Glutamatergic neuron (in vitro differentiated cells): ENCODE data around the gene POU3F1. TPM values are rescaled to one million over a fixed set of nuclear protein-coding genes. Genes with fewer than 3 reads are reported as not detected.

ENCODE experiments used
- DNase-seq: peaks from one replicate; pipeline ENCODE4 v3.0.0; 2022
- H3K27ac Mint-ChIP-seq: one replicate; pipeline ENCODE4 v1.8.0; 2020; ENCODE audit warnings: mild to moderate bottlenecking, mixed read lengths, inconsistent platforms; ENCODE audit not compliant: unreplicated experiment
- H3K27me3 Mint-ChIP-seq: one replicate; pipeline ENCODE4 v1.8.0; 2020; ENCODE audit warnings: mild to moderate bottlenecking, moderate library complexity, mixed read lengths, inconsistent platforms; ENCODE audit not compliant: unreplicated experiment
- H3K36me3 Mint-ChIP-seq: one replicate; pipeline ENCODE4 v1.8.0; 2020; ENCODE audit warnings: mild to moderate bottlenecking, mixed read lengths, inconsistent platforms; ENCODE audit not compliant: unreplicated experiment
- H3K4me1 Mint-ChIP-seq: one replicate; pipeline ENCODE4 v1.8.0; 2020; ENCODE audit warnings: mild to moderate bottlenecking, low read depth, mixed read lengths, inconsistent platforms; ENCODE audit not compliant: unreplicated experiment
- H3K4me3 Mint-ChIP-seq: one replicate; pipeline ENCODE4 v1.8.0; 2020; ENCODE audit warnings: mild to moderate bottlenecking, mixed read lengths, inconsistent platforms; ENCODE audit not compliant: unreplicated experiment
- H3K9me3 Mint-ChIP-seq: one replicate; pipeline ENCODE4 v1.8.0; 2020; ENCODE audit warnings: mild to moderate bottlenecking, moderate library complexity, mixed read lengths, inconsistent platforms; ENCODE audit not compliant: unreplicated experiment
- total RNA-seq: library from RNA; stranded (reverse); fragmentation: NEBNext Ultra II Directional; extraction: Animal tissue kit (Norgen Biotek cat#: 25700); gene quantifications from one replicate; pipeline ENCODE4 v1.2.1, GENCODE V29; 2021; ENCODE audit not compliant: unreplicated experiment
- TF ChIP-seq, protein P1 (sequence below): fragments of 200-600 bp; sonication (generic); IDR thresholded peaks from one replicate; pipeline ENCODE4 v1.5.0; 2021; ENCODE audit not compliant: partially characterized antibody, unreplicated experiment

Gene POU3F1
- total RNA-seq, 1 donor from 2014 or later, result 9.3 TPM

DNA sequence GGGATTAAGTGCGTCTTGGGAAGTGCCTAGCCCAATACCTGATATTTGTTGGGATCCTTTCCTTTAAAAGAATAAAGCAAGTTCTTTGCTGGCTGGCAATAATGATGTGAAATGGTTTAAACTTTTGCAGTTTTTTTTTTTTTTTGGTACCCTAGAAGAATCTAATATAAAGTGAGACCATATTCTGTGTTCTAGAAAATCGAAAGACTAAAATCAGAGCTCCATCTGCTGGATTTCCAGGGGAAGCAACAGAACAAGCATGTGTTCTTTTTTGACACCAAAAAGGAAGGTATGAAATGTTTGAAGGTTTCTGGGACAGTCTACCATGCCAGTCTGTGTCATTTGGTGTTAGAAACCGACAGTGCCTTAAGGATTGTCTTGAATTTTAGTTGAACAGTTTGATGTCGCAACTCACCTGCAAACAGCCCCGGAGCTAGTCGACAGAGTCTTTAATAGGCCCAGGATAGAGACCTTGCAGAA lies 27.7 kb downstream of the POU3F1 start:
- Mint-ChIP-seq H3K36me3 (no peaks in the 10 kb centered on the region), H3K9me3 (peaks cover 3% of the 10 kb centered on the region), H3K27ac (no peak overlapping the region), H3K27me3 (no peaks in the 10 kb centered on the region), H3K4me3 (no peak overlapping the region), H3K4me1 (peaks cover 2% of the 10 kb centered on the region)
- TF ChIP-seq, protein P1, sequence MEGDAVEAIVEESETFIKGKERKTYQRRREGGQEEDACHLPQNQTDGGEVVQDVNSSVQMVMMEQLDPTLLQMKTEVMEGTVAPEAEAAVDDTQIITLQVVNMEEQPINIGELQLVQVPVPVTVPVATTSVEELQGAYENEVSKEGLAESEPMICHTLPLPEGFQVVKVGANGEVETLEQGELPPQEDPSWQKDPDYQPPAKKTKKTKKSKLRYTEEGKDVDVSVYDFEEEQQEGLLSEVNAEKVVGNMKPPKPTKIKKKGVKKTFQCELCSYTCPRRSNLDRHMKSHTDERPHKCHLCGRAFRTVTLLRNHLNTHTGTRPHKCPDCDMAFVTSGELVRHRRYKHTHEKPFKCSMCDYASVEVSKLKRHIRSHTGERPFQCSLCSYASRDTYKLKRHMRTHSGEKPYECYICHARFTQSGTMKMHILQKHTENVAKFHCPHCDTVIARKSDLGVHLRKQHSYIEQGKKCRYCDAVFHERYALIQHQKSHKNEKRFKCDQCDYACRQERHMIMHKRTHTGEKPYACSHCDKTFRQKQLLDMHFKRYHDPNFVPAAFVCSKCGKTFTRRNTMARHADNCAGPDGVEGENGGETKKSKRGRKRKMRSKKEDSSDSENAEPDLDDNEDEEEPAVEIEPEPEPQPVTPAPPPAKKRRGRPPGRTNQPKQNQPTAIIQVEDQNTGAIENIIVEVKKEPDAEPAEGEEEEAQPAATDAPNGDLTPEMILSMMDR, result peak; percentile 41
- no peak for DNase-seq

DNA sequence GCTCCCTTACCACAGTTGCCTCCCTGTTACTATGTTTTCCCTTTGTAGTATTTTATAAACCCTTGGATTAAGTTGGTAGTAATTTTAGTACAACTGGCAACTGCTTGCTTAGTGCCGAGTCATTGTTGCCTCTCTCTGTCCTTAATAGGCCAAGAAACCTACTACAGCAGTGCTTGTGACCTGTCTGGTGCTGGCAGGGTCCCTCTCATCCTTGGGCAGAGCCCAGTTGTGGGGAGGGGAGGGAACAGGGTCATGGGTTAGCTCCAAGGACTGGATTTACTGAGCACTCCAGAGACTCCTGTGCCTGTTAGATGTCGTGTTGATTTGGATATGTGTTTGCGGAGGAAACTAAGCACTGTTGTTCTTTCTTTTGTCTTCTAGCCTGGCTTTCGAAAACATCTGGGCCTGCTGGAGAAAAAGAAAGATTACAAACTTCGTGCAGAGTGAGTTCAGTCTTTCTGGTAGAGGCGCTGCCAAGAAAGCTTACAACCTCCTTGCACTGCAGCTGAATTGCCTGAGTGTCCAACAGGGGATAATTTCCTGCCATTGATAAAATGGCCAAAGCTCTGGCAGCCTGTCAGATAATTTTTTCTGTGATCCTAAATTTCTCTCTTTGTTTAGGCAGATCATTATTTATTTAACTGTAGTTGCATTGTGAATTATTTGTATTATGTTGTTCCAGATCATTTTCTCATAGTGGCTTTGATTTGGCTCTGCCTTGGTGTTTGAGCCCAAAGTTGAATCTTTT lies 30.4 kb downstream of the POU3F1 start:
- H3K4me1 Mint-ChIP-seq, result peaks cover 6% of the 10 kb centered on the region
- H3K27me3 Mint-ChIP-seq, result peaks cover 9% of the 10 kb centered on the region
- TF ChIP-seq, protein P1, result no peak
- H3K36me3 Mint-ChIP-seq, result no peaks in the 10 kb centered on the region
- H3K4me3 Mint-ChIP-seq, result no peak overlapping the region
- no peak for DNase-seq
- peaks cover 3% of the 10 kb centered on the region for H3K9me3 Mint-ChIP-seq
- H3K27ac Mint-ChIP-seq, result no peak overlapping the region

DNA sequence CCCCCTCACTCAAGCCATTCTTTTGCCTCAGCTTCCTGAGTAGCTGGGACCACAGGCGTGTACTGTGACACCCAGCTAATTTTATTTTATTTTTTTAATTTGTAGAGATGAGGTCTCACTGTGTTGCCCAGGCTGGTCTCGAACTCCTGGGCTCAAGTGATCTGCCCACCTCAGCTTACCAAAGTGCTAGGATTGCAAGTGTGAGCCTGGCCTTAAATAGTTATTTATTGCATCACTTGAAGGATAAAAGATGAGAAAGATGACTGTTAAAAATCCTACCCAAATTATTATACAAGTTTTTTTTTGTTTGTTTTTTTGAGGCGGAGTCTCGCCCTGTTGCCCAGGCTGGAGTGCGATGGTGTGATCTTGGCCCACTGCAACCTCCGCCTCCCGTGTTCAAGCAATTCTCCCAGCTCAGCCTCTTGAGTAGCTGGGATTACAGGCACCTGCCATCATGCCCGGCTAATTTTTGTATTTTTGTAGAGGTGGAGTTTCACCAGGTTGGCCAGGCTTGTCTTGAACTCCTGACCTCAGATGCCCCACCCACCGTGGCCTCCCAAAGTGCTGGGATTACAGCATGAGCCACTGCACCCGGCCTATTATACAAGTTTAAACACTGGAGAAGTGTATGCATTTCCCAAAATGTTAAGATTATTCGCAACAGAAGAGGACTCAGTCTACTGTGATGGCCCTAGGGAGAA lies 31.7 kb downstream of the POU3F1 start:
- Mint-ChIP-seq H3K36me3 (no peaks in the 10 kb centered on the region), H3K4me3 (no peak overlapping the region), H3K9me3 (no peaks in the 10 kb centered on the region)

DNA sequence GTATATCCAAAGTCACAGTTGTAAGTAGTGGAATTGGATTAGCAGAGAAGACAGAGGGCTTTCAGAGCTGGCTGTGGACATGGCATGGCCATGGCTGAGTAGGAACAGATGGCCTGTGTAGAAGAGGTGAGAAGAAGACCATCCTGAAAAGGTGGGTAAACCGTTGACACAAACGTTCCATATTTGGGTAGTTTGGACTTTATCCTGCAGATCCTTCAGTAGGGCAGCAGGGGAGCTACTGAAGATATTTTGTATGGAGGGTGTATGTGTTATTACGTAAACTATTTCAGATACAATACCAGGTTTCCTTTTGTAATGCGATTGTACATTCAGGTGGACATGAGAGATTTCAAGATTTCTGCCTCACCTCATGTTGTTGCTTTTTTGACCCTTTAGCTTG lies 32.4 kb downstream of the POU3F1 start:
- H3K27me3 Mint-ChIP-seq, result peaks cover 9% of the 10 kb centered on the region
- TF ChIP-seq, protein P1, result no peak
- H3K9me3 Mint-ChIP-seq, result no peaks in the 10 kb centered on the region
- H3K27ac Mint-ChIP-seq, result peak overlapping the region; percentile 33
- peak overlapping the region; percentile 99 for H3K4me3 Mint-ChIP-seq
- no peak for DNase-seq
- H3K36me3 Mint-ChIP-seq, result no peaks in the 10 kb centered on the region
- peaks cover 6% of the 10 kb centered on the region for H3K4me1 Mint-ChIP-seq

More for the DNA sequence above, 31.7 kb downstream of the POU3F1 start:
- no peak for DNase-seq
- no peak overlapping the region for H3K27ac Mint-ChIP-seq
- TF ChIP-seq, protein P1, result no peak
- peaks cover 6% of the 10 kb centered on the region for H3K4me1 Mint-ChIP-seq
- H3K27me3 Mint-ChIP-seq, result peaks cover 9% of the 10 kb centered on the region

DNA sequence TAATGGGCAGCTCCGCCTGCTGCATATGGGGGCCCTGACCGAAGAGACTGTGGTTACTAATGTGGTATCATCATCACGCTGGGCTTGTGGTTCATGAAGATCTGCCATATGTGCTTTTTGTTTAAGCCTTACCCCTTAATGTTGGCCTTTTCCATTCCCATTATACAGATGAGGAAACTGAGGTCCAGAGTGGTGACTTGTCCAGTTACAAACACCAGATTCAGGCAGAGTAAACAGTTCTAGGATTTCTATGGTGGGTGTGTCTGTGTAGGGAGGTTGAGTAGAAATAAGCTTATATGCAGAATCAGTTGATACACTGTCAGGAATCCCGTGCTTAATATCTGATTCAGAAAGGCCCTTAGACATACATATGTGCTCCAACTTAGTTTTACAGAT lies 33.4 kb downstream of the POU3F1 start:
- Mint-ChIP-seq H3K27ac (peak overlapping the region; percentile 99), H3K36me3 (no peaks in the 10 kb centered on the region), H3K4me1 (peaks cover 6% of the 10 kb centered on the region), H3K9me3 (no peaks in the 10 kb centered on the region), H3K4me3 (peak overlapping the region; percentile 99), H3K27me3 (peaks cover 9% of the 10 kb centered on the region)
- no peak for DNase-seq
- TF ChIP-seq, protein P1, result no peak
